Stimulated activated CD8-positive, alpha-beta memory T cell treated with anti-CD3 and anti-CD28 coated beads, Interleukin-15, amount 100 ng/mL, for 4 hours (primary cell): ENCODE data around the gene CYP4B1.
"Not testable (repeated sequence)": the region's sequence is repeated elsewhere in the genome, so short reads cannot be mapped to it uniquely, and the experiment has no call there.

Experiments used
- DNase-seq, 2 donors: peaks; one replicate each; pipeline ENCODE4 v3.0.0-alpha.2; 2020; ENCODE audit warnings: low read depth in 2 of 2

CYP4B1 gene

GRCh38 chr1:46816930-46817329 is 18.1 kb downstream of the CYP4B1 start:
- DNase-seq = no peak

GRCh38 chr1:46817814-46818213 is 19.0 kb downstream of the CYP4B1 start:
- no peak for DNase-seq

GRCh38 chr1:46818591-46818990 is 19.7 kb downstream of the CYP4B1 start:
- DNase-seq = no peak

- no peak for DNase-seq
Observed at GRCh38 chr1:46819335-46819734, 20.5 kb downstream of the CYP4B1 start.

- no peak for DNase-seq
Observed at GRCh38 chr1:46820076-46820475, 21.2 kb downstream of the CYP4B1 start.

- no peak for DNase-seq
Observed at GRCh38 chr1:46820560-46821060, 21.8 kb downstream of the CYP4B1 start.

GRCh38 chr1:46822248-46822826 is 23.5 kb downstream of the CYP4B1 start:
- no peak for DNase-seq

- no peak for DNase-seq
Observed at GRCh38 chr1:46823151-46823550, 24.3 kb downstream of the CYP4B1 start.

GRCh38 chr1:46826892-46827291 is 28.0 kb downstream of the CYP4B1 start:
- not testable (repeated sequence) for DNase-seq

- no peak for DNase-seq
Observed at GRCh38 chr1:46830665-46831322, 31.9 kb downstream of the CYP4B1 start.

GRCh38 chr1:46835469-46835868 is 36.6 kb downstream of the CYP4B1 start:
- not testable (repeated sequence) for DNase-seq

- DNase-seq = not testable (repeated sequence)
Observed at GRCh38 chr1:46846386-46846785, 47.5 kb downstream of the CYP4B1 start.

GRCh38 chr1:46857660-46858065 is 58.8 kb downstream of the CYP4B1 start:
- not testable (repeated sequence) for DNase-seq

- DNase-seq = no peak
Observed at GRCh38 chr1:46862348-46862747, 63.5 kb downstream of the CYP4B1 start.
